Mesothelial cell of epicardium (in vitro differentiated cells): ENCODE measurements around the gene SLC29A1. TPM values are rescaled to one million over a fixed set of nuclear protein-coding genes. Genes with fewer than 3 reads are reported as not detected.
A peak's percentile ranks its signal among the peaks of the same experiment; 100 is the strongest.

Source experiments
- DNase-seq, 2 experiments: peaks; one replicate each; pipeline ENCODE4 v3.0.0; 2021; ENCODE audit warnings: low spot score in 2 of 2; ENCODE audit not compliant: unreplicated experiment in 2 of 2
- H3K27ac Mint-ChIP-seq: 2 replicates; pipeline ENCODE4 v1.8.0; 2021; ENCODE audit warnings: mixed read lengths
- H3K27me3 Mint-ChIP-seq: 2 replicates; pipeline ENCODE4 v1.8.0; 2021; ENCODE audit warnings: low read depth, mixed read lengths
- H3K36me3 Mint-ChIP-seq: 2 replicates; pipeline ENCODE4 v1.8.0; 2021; ENCODE audit warnings: mixed read lengths
- H3K4me1 Mint-ChIP-seq: 2 replicates; pipeline ENCODE4 v1.8.0; 2021; ENCODE audit warnings: mixed read lengths
- H3K4me3 Mint-ChIP-seq: 2 replicates; pipeline ENCODE4 v1.8.0; 2021; ENCODE audit warnings: mild to moderate bottlenecking, moderate library complexity, mixed read lengths
- H3K9me3 Mint-ChIP-seq: 2 replicates; pipeline ENCODE4 v1.8.0; 2021; ENCODE audit warnings: mixed read lengths
- total RNA-seq: library from RNA; stranded (reverse); gene quantifications from 3 replicates; pipeline ENCODE4 v1.2.1, GENCODE V29; 2021
- TF ChIP-seq, protein P1 (sequence below): fragments of 200-600 bp; sonication (generic); IDR thresholded peaks from one replicate; pipeline ENCODE4 v1.5.0; 2021; ENCODE audit warnings: antibody characterized with exemption; ENCODE audit not compliant: unreplicated experiment

The SLC29A1 gene
- total RNA-seq, 1 donor from 2014 or later, result 13.2 TPM

DNA sequence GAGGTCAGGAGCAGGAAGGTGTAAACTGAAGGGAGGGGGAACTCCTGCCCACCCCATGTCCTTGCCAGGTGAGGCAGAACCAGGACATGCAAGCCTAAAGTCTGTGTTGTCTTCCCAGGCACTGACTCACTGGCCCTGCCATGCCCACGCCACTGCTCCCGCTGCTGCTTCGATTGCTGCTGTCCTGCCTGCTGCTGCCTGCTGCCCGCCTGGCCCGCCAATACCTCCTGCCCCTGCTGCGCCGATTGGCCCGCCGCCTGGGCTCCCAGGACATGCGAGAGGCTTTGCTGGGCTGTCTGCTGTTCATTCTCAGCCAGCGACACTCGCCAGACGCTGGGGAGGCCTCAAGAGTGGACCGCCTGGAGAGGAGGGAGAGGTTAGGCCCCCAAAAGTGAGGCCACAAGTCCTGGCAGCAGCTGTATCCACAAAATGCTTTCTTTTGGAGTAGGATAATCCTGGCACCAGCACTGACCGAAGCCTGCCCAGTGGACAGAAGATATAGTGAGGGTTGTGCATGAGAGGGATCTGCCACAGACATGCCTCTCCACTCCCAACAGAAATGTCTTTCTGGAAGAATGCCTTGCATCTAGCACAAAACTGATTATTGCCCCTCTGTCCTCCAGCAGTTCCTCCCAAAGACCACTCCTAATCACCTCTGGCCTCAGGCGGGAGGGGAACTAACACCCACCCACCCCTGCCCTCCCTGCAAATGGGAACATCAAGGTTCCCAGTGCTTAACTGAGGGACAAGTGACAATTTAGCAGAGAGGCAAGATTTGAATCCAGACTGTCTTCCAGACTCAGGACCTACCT lies 5.9 kb upstream of the SLC29A1 start:
- peaks cover 20% of the 10 kb centered on the region for H3K4me1 Mint-ChIP-seq
- no peak overlapping the region for H3K4me3 Mint-ChIP-seq
- no peak overlapping the region for H3K27ac Mint-ChIP-seq
- H3K9me3 Mint-ChIP-seq, result no peaks in the 10 kb centered on the region
- TF ChIP-seq, protein P1, sequence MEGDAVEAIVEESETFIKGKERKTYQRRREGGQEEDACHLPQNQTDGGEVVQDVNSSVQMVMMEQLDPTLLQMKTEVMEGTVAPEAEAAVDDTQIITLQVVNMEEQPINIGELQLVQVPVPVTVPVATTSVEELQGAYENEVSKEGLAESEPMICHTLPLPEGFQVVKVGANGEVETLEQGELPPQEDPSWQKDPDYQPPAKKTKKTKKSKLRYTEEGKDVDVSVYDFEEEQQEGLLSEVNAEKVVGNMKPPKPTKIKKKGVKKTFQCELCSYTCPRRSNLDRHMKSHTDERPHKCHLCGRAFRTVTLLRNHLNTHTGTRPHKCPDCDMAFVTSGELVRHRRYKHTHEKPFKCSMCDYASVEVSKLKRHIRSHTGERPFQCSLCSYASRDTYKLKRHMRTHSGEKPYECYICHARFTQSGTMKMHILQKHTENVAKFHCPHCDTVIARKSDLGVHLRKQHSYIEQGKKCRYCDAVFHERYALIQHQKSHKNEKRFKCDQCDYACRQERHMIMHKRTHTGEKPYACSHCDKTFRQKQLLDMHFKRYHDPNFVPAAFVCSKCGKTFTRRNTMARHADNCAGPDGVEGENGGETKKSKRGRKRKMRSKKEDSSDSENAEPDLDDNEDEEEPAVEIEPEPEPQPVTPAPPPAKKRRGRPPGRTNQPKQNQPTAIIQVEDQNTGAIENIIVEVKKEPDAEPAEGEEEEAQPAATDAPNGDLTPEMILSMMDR, result no peak
- H3K36me3 Mint-ChIP-seq, result no peaks in the 10 kb centered on the region
- peaks cover 15% of the 10 kb centered on the region for H3K27me3 Mint-ChIP-seq
- no peak for DNase-seq

DNA sequence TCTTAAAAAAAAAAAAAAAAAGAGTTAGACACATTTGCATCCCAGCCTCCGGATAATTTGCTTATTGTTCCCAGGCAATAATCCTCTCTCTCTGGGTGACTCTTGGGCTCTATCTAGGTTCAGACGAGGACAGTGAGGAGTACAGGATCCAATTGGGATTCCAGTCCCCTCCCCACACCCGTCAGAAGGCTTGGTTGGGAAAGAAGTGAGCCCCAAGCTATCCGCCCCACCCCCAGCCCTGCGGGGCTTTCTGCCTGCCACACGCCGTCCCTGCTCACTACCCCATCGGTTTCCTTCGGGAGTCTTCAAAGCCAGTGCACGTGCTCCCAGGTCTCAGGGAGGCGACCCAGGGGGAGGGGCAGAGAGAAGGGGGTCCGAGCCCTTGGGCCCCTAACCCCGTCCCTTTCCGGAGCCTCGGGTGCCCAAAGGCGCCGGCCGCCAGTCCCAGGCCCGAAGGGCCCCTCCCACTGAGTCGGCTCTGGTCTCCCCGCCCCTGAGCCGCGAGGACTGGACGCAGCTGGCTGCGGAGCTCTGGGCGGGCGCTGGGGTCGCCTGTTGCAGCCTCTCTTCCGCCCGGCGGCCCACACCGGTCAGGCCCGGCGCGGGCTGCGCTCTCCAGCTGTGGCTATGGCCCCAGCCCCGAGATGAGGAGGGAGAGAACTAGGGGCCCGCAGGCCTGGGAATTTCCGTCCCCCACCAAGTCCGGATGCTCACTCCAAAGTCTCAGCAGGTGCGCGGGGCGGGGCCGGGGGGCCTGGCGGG lies 4.2 kb upstream of the SLC29A1 start:
- H3K36me3 Mint-ChIP-seq, result no peaks in the 10 kb centered on the region
- TF ChIP-seq, protein P1, result no peak
- DNase-seq, result peak; percentile 42 to 63
- H3K27ac Mint-ChIP-seq, result peak overlapping the region; percentile 64
- no peaks in the 10 kb centered on the region for H3K9me3 Mint-ChIP-seq
- H3K27me3 Mint-ChIP-seq, result peaks cover 23% of the 10 kb centered on the region
- H3K4me1 Mint-ChIP-seq, result peaks cover 30% of the 10 kb centered on the region
- H3K4me3 Mint-ChIP-seq, result peak overlapping the region; percentile 68

DNA sequence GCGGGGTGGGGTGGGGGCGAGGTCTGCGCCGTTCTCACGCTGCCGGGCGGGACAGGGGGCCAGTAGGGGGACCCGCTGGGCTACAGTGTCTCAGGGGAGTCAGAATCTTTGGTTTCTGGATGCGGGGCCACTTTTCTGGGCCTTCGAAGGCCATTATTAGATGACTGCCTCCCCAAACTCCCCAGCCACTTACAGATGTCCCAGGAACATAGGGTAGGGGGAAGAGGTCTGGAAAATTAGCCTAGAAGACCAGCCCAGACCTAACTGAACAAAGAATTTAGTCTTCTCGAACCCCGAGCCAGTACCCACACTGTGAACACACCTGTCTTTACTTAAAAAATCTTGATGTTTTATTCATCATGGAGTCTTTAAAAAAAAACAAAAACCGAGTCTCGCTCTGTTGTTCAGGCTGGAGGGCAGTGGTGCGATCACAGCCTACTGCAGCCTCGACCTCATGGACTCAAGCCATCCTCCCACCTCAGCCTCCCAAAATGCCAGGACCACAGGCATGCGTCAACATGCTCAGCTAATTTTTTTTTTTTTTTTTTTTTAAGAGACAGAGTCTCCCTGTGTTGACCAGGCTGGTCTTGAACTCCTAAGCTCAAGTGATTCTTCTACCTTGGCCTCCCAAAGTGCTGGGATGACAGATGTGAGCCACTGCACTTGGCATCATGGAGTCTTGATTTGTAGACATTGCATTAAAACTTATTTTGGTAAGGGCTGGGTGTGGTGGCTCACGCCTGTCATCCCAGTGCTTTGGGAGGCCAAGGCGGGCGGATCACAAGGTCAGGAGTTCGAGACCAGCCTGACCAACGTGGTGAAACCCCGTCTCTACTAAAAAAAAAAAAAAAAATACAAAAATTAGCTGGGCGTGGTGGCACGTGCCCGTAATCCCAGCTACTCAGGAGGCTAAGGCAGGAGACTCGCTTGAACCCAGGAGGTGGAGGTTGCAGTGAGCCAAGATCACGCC lies 3.3 kb upstream of the SLC29A1 start:
- TF ChIP-seq, protein P1, result no peak
- H3K27ac Mint-ChIP-seq, result no peak overlapping the region
- no peak for DNase-seq
- peak overlapping the region; percentile 68 for H3K4me3 Mint-ChIP-seq
- H3K27me3 Mint-ChIP-seq, result peaks cover 30% of the 10 kb centered on the region
- peaks cover 39% of the 10 kb centered on the region for H3K4me1 Mint-ChIP-seq
- H3K36me3 Mint-ChIP-seq, result no peaks in the 10 kb centered on the region
- H3K9me3 Mint-ChIP-seq, result no peaks in the 10 kb centered on the region

DNA sequence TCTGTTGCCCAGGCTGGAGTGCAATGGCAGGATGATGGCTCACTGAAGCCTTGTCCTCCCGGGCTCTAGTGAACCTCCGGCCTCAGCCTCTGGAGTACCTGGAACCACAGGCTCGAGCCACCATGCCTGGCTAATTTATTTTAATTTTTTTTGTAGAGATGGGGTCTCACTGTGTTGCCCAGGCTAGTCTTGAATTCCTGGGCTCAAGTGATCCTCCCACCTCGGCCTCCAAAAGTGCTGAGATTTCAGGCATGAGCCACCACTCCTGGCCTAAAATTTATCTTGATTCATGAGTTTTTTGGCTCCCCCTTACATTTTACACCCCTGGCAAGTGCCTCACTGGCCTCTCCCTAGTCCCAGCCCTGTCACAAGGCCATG lies 2.5 kb upstream of the SLC29A1 start:
- Mint-ChIP-seq H3K4me1 (peaks cover 41% of the 10 kb centered on the region), H3K9me3 (no peaks in the 10 kb centered on the region), H3K36me3 (no peaks in the 10 kb centered on the region), H3K27ac (no peak overlapping the region), H3K27me3 (peaks cover 32% of the 10 kb centered on the region), H3K4me3 (peak overlapping the region; percentile 1)
- no peak for DNase-seq
- TF ChIP-seq, protein P1, result no peak

DNA sequence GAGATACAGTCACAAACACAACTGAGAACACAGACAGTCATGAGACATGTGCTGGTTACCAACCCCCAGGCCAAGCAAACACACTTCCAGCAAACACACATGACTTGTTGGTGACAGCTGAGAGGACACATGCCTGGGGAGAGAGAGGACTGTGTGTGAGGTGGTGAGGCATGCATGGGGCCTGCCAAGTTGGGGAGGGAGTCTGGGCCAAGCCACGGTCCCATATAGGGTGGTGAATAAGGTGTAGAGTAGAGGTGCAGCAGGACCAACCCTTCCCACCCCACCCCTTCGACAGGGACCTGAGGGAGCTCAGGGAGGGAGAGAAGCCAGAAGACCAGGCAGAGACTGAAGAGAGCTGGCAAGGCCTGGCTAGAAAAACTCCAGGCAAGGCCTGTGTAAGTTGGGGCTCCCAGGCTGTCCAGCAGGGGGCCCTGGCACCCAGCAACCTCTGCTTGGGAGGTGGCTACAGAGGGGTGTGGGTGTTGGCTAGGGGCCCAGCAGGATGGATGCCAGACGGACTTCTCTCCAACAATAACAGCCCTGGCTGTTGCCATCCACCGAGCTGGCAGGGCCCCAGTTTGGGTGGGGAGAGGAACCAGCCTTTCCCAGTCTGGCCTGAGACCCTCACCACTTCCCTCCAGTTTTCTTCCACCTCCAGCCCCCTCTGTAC lies 2.0 kb upstream of the SLC29A1 start:
- peaks cover 45% of the 10 kb centered on the region for H3K4me1 Mint-ChIP-seq

More for the DNA sequence above, 2.0 kb upstream of the SLC29A1 start:
- Mint-ChIP-seq H3K4me3 (peak overlapping the region; percentile 1), H3K9me3 (no peaks in the 10 kb centered on the region), H3K27ac (no peak overlapping the region), H3K36me3 (no peaks in the 10 kb centered on the region), H3K27me3 (peaks cover 32% of the 10 kb centered on the region)
- TF ChIP-seq, protein P1, result peak; percentile 61
- DNase-seq, result peak in 1 of 2 experiments; percentile 73
